BLaER1 treated with 17β-estradiol and CSF1 and Interleukin-3, amounts not matched to agents 10 nM and 100 nM (cell line): ENCODE results near the gene CIRBP.
A peak's percentile ranks its signal among the peaks of the same experiment; 100 is the strongest.

ENCODE experiments used
- H3K27ac ChIP-seq, 11 experiments: shearing (Covaris generic); formaldehyde crosslinking; 2 replicates each; pipeline ENCODE4 v1.8.1; 2022
- H3K27me3 ChIP-seq, 11 experiments: shearing (Covaris generic); formaldehyde crosslinking; 2 replicates each; pipeline ENCODE4 v1.8.1; 2022
- H3K36me3 ChIP-seq, 11 experiments: shearing (Covaris generic); formaldehyde crosslinking; 2 replicates each; pipeline ENCODE4 v1.8.1; 2022
- H3K4me1 ChIP-seq, 10 experiments: shearing (Covaris generic); formaldehyde crosslinking; 2 replicates each; pipeline ENCODE4 v1.8.1; 2022
- H3K4me2 ChIP-seq, 11 experiments: shearing (Covaris generic); formaldehyde crosslinking; 2 replicates each; pipeline ENCODE4 v1.8.1; 2022
- H3K4me3 ChIP-seq, 10 experiments: shearing (Covaris generic); formaldehyde crosslinking; 2 replicates each; pipeline ENCODE4 v1.8.1; 2022
- H3K9ac ChIP-seq, 11 experiments: shearing (Covaris generic); formaldehyde crosslinking; 2 replicates each; pipeline ENCODE4 v1.8.1; 2022
- H3K9me3 ChIP-seq, 11 experiments: shearing (Covaris generic); formaldehyde crosslinking; replicated peaks in 1 of 11; 2 replicates each; pipeline ENCODE4 v1.8.1; 2022
- H4K20me1 ChIP-seq, 11 experiments: shearing (Covaris generic); formaldehyde crosslinking; 2 replicates each; pipeline ENCODE4 v1.8.1; 2022
- Cebpa-rat ChIP-seq, 11 experiments: shearing (Covaris generic); IDR thresholded peaks; 2 replicates each; pipeline ENCODE4 v1.8.1; 2022

Gene CIRBP

DNA sequence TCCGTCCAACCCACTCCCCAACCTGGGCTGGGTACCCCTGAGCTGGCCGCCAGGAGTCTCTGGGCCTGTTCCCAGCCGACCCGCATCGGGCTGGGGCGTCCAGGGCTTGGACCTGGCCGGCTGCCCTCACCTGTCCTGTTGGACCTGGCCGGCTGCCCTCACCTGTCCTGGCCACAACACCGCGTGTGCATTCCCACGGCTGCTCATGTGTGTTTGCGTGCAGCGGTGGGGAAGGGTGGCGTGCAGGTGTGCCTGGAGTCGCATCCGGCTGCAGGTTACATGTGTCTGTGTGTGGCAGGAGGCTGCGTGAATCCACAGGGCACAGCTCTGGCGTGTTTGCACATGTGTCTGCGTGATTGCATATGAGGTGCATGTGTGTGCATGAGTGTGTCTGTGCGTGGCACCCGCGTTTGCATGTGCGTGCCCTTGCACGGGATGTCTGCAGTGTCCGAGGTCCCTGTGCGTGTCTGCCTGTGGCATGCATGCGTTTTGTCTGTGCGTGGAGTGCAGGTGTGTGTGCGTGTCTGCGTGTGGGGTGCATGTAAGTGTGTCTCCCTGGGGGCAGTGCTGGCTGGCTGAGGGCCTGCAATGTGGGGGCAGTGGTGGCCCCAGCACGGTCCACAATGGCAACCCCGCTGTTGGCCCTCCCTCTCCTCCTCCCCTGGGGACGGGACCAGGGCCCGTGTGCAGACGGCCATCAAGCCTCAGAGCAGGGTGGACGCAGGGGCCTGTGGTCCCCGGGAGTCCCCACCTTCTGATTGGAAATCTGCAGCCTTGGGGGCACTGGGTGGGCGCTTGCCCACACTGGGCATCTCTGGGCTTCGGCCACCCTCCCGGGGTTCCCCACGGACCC, 19.9 kb downstream of the CIRBP start:
- no peak overlapping the region for H3K9ac ChIP-seq
- H3K9me3 ChIP-seq: no peaks in the 10 kb centered on the region
- H3K4me1 ChIP-seq: peaks cover 12 to 66% (median 54%) of the 10 kb centered on the region in 10 experiments
- H3K36me3 ChIP-seq: no peaks in the 10 kb centered on the region
- no peak overlapping the region for H3K4me3 ChIP-seq
- H4K20me1 ChIP-seq: peaks cover 0 to 93% (median 63%) of the 10 kb centered on the region in 11 experiments; a peak in 18 of 22 replicates
- peaks cover 73 to 100% (median 97%) of the 10 kb centered on the region in 11 experiments for H3K27me3 ChIP-seq
- no peak overlapping the region for H3K4me2 ChIP-seq
- H3K27ac ChIP-seq: no peak overlapping the region
- no peak for TF ChIP-seq Cebpa-rat (IDR thresholded peaks at IDR 0.05)

DNA sequence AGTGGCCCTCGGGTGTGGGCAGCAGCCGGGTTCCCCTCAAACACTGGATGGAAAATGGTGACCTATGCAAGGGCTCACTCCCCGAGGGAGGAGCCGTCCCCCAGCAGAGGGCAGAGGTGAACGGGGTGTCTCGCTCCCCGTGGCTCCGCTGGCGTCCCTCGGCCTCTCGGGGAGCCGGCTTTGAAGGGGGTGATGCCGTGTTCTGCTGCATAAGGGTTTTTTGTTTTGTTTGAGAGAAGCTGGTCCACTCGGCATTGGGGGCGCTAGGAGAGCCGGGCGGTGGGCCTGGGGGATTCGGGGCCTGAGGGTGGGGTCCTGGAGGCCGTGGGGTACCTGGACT, 20.5 kb downstream of the CIRBP start:
- H3K27ac ChIP-seq: no peak overlapping the region
- no peaks in the 10 kb centered on the region for H3K9me3 ChIP-seq
- H3K4me1 ChIP-seq: peaks cover 15 to 72% (median 60%) of the 10 kb centered on the region in 10 experiments
- H3K9ac ChIP-seq: no peak overlapping the region
- no peak for TF ChIP-seq Cebpa-rat (IDR thresholded peaks at IDR 0.05)
- H3K4me3 ChIP-seq: no peak overlapping the region
- peaks cover 73 to 100% (median 97%) of the 10 kb centered on the region in 11 experiments for H3K27me3 ChIP-seq
- no peaks in the 10 kb centered on the region for H3K36me3 ChIP-seq
- H3K4me2 ChIP-seq: no peak overlapping the region
- peaks cover 0 to 93% (median 65%) of the 10 kb centered on the region in 11 experiments; a peak in 18 of 22 replicates for H4K20me1 ChIP-seq

DNA sequence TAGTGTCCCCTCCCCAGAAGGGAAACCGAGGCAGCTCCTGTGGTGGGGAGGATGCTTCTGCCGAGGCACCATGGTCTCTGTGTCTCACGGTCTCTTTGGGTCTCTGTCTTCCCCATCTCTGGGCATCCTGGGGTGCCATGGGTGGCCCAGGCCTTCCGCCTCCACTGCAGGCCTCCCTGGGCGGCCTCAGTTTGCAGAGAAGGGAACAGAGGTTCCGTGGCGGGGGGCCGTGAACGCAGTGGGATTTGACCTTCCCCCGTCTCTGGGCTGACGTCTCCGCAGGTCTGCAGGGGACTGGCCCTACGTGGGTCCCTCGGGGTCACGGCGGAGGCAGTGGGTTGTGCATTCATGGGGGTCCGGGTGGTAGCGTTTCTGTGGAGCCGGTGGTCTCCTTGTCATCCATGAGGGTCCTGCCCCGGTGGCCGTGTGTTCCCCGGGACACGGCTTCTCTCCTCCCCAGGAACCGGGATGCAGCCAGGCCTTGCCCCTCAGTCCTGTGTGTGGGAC, 21.1 kb downstream of the CIRBP start:
- H3K27ac ChIP-seq: no peak overlapping the region
- H3K4me2 ChIP-seq: peak overlapping the region in 5 of 11 experiments; percentile 73 to 89 (median 82); a peak in 5 of 22 replicates
- H4K20me1 ChIP-seq: peaks cover 0 to 93% (median 61%) of the 10 kb centered on the region in 11 experiments; a peak in 18 of 22 replicates
- no peak overlapping the region for H3K4me3 ChIP-seq
- peaks cover 15 to 76% (median 65%) of the 10 kb centered on the region in 10 experiments for H3K4me1 ChIP-seq
- no peaks in the 10 kb centered on the region for H3K36me3 ChIP-seq
- no peak overlapping the region for H3K9ac ChIP-seq
- no peak for TF ChIP-seq Cebpa-rat (IDR thresholded peaks at IDR 0.05)
- H3K27me3 ChIP-seq: peaks cover 70 to 100% (median 97%) of the 10 kb centered on the region in 11 experiments
- H3K9me3 ChIP-seq: no peaks in the 10 kb centered on the region

DNA sequence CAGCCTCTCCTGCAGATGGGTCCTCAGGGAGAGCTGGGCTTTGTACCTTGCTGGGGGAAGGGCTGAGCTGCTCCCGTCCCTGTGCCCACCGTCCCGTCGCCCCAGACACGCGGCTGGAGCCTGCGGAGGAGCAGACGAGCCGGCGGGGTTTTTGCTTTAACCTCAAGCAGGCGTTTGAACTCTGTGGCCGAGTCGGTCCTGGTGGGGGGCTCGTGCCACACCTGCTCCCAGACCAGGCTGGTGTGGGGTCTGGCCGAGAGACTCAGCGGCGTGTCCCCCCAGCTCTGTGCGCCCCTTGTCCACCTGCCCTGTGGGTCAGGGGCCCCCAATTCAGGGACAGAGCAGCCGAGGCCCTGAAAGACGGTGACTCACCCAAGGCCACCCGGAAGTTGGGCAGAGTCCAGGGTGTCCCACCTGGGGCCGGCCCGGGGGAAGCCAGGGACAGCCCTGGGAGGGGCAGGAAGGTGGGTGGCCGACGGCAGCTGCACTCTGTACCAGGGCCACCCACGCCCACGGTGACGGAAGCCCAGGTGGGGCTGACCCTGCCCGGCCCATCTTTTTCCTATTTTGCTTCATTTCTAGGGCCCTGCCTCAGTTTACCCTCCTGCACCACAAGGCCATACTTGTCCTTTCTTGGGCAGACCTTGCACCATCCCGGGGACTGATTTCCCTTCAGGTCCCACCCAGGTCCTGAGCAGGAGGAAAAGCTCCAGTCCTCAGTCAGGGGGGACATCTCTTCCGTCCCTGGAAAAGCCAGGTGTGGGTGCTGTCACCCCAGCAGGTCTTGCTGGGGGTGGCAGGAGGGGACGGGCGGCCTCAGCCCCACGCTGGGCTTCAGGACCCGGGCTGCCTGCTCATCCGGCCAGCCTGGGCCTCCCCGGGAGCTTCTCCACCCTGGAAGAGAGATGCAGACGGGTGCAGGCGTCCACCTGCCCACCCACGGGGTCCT, 21.8 kb downstream of the CIRBP start:
- Histone ChIP-seq H3K27me3 (peaks cover 63 to 97% (median 92%) of the 10 kb centered on the region in 11 experiments), H4K20me1 (peaks cover 0 to 93% (median 60%) of the 10 kb centered on the region in 11 experiments; a peak in 18 of 22 replicates), H3K9ac (no peak overlapping the region), H3K27ac (no peak overlapping the region), H3K9me3 (no peaks in the 10 kb centered on the region), H3K36me3 (no peaks in the 10 kb centered on the region), H3K4me1 (peaks cover 15 to 80% (median 70%) of the 10 kb centered on the region in 10 experiments), H3K4me3 (no peak overlapping the region), H3K4me2 (peak overlapping the region in 8 of 11 experiments; percentile 11 to 89 (median 74); a peak in 12 of 22 replicates)
- TF ChIP-seq Cebpa-rat (IDR thresholded peaks at IDR 0.05): no peak

DNA sequence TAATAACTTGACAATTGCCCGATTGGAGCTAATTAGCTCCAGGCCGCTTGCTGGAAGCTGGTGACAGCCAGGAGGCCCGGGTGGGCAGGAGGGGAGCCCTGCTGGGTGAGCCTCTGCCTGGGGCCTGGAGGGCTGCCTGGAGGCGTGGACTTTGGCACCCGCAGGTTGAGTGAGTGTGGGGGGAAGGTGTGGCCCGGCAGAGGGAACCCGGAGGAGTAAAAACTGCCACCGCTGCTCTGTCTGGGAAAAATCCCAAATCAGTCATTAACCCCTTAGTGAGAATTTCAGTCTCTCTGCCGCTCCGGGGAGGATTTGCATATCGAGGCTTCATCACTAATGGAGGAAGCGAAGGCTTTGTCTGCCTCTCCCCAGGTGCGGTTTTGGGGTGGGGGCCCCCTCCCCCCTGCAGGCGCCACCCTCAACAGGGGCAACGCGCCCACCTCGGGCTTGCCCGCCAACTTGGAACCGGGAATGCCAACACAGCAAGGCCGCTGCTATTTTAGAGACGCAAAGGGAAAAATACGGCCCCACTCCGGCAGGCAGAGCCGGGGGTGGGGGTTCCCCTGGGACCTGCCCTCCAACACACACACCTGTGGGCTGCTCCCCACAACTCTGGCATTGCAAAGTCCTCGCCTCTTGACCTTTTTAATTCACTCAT, 22.8 kb downstream of the CIRBP start:
- Histone ChIP-seq H3K9ac (peak overlapping the region in 1 of 11 experiments; percentile 43; a peak in 2 of 22 replicates), H3K4me3 (no peak overlapping the region), H3K4me2 (peak overlapping the region in 10 of 11 experiments; percentile 3 to 89 (median 69); a peak in 18 of 22 replicates), H3K27me3 (peaks cover 53 to 97% (median 88%) of the 10 kb centered on the region in 11 experiments), H3K36me3 (no peaks in the 10 kb centered on the region), H3K4me1 (peaks cover 8 to 78% (median 68%) of the 10 kb centered on the region in 10 experiments; a peak in 18 of 20 replicates), H3K9me3 (no peaks in the 10 kb centered on the region), H3K27ac (no peak overlapping the region), H4K20me1 (peaks cover 0 to 86% (median 57%) of the 10 kb centered on the region in 11 experiments; a peak in 18 of 22 replicates)
- no peak for TF ChIP-seq Cebpa-rat (IDR thresholded peaks at IDR 0.05)

DNA sequence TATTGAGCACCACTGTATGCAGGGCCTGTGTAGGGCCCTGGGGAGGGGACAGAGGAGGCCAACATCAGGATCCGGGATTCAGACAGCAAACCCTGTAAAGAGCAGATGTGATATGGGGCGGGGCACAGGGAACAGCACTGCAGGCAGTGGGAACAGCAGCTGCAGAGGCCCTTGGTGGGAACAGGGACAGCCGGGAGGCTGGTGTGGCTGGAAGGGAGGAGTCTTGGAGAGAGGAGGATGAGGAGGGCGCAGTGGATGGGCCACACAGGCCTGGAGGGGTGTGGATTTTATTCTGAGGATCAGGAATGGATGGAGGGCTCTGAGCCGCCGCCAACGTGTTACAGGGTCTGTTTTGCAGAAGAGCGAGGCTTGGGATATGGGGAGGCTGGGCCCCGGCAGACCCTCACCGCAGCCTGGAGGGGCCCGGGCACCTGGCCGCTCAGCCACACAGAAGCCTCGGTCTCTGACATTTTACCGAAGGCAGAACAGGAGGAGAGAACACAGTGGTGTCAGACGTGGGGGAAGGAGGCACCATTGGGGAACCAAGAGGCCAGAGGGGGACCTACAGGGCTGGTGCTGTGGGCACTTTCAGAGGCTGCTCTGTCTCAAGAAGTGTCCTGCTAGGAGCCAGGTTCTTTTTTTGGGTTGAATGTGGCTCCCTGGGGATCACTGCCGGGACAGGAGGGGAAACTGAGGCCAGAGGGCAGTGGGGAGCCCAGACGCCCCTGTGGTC, 23.5 kb downstream of the CIRBP start:
- H3K4me1 ChIP-seq: peaks cover 5 to 71% (median 61%) of the 10 kb centered on the region in 10 experiments; a peak in 18 of 20 replicates
- peaks cover 46 to 93% (median 81%) of the 10 kb centered on the region in 11 experiments for H3K27me3 ChIP-seq
- no peak for TF ChIP-seq Cebpa-rat (IDR thresholded peaks at IDR 0.05)

DNA sequence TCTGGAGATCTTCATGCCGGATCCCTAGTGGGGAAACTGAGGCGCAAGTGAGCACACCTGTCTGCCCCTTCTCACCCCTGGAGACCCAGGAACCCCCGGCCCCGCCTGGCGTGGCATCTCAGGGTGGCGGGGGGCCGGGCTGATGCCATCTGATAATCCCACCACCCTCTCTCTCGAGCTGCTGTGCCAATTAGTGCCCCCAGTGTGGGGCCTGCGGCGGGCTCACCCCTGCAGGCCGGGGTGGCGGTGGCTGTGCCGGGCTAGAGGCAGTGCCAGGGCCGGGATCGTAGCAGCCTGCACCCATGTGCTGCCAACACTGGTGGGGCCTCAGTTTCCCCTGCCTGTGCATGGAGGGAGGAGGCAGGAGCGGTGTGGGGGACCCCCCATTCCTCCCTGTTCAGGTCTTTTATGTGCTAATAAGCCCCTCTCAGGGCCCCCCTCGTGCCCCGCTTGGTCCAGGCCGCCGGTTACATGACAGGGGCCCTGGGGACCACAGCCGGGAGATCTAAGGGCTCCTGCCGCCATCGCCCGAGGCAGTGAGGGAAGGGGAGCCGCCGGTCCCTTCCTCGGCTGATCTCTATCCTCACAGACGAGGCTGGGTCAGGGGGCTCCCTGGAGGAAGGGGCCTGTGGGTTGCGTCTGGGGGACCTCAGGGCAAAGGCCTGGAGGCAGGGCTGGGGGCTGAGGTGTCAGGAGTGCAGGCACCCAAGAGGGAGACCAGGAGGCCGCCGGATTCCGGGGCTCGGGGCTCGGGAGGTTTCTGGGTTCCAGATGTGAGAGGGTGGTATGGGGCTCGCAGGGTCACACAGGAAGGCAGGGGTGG, 24.9 kb downstream of the CIRBP start:
- H3K36me3 ChIP-seq: no peaks in the 10 kb centered on the region
- H3K9me3 ChIP-seq: no peaks in the 10 kb centered on the region
- H3K4me3 ChIP-seq: peak overlapping the region in 2 of 10 experiments; percentile 1 to 29; a peak in 1 of 20 replicates
- peak overlapping the region; percentile 2 to 89 (median 73); a peak in 20 of 22 replicates for H3K4me2 ChIP-seq
- H3K4me1 ChIP-seq: peaks cover 5 to 67% (median 57%) of the 10 kb centered on the region in 10 experiments; a peak in 18 of 20 replicates
- peaks cover 0 to 65% (median 37%) of the 10 kb centered on the region in 11 experiments; a peak in 16 of 22 replicates for H4K20me1 ChIP-seq
- peaks cover 34 to 79% (median 67%) of the 10 kb centered on the region in 11 experiments; a peak in 20 of 22 replicates for H3K27me3 ChIP-seq
- peak overlapping the region in 4 of 11 experiments; percentile 1 to 60 (median 50); a peak in 5 of 22 replicates for H3K9ac ChIP-seq
- no peak overlapping the region for H3K27ac ChIP-seq
- TF ChIP-seq Cebpa-rat (IDR thresholded peaks at IDR 0.05): no peak

More for the DNA sequence above, 23.5 kb downstream of the CIRBP start:
- no peaks in the 10 kb centered on the region for H3K36me3 ChIP-seq
- peak overlapping the region in 1 of 11 experiments; percentile 18; a peak in 1 of 22 replicates for H3K9ac ChIP-seq
- no peak overlapping the region for H3K4me3 ChIP-seq
- H4K20me1 ChIP-seq: peaks cover 0 to 79% (median 51%) of the 10 kb centered on the region in 11 experiments; a peak in 18 of 22 replicates
- H3K9me3 ChIP-seq: no peaks in the 10 kb centered on the region
- H3K27ac ChIP-seq: no peak overlapping the region
- peak overlapping the region in 10 of 11 experiments; percentile 3 to 89 (median 69); a peak in 18 of 22 replicates for H3K4me2 ChIP-seq
